GM19395 (cell line): ENCODE data around the gene VAT1L.

Source experiments
- ATAC-seq: cut with Tn5 transposase; IDR thresholded peaks from one replicate; pipeline ENCODE4 v1.9.1; 2021; ENCODE audit warnings: mild to moderate bottlenecking, moderate library complexity; ENCODE audit not compliant: unreplicated experiment

The VAT1L gene

GRCh38 chr16:77866752-77867151, 78.4 kb downstream of the VAT1L start:
- ATAC-seq, result no peak

GRCh38 chr16:77868052-77868451, 79.7 kb downstream of the VAT1L start:
- ATAC-seq, result peak; percentile 59

- ATAC-seq, result peak; percentile 95
Observed at GRCh38 chr16:77868478-77868877, 80.1 kb downstream of the VAT1L start.

- no peak for ATAC-seq
Observed at GRCh38 chr16:77869997-77870813, 81.8 kb downstream of the VAT1L start.

GRCh38 chr16:77871932-77872331, 83.6 kb downstream of the VAT1L start:
- ATAC-seq, result no peak

- ATAC-seq, result no peak
Observed at GRCh38 chr16:77873066-77873465, 84.7 kb downstream of the VAT1L start.

GRCh38 chr16:77874347-77874746, 86.0 kb downstream of the VAT1L start:
- no peak for ATAC-seq

- ATAC-seq, result no peak
Observed at GRCh38 chr16:77876776-77877175, 88.4 kb downstream of the VAT1L start.

GRCh38 chr16:77877712-77878347, 89.5 kb downstream of the VAT1L start:
- ATAC-seq, result no peak

- ATAC-seq, result no peak
Observed at GRCh38 chr16:77881355-77882030, 93.1 kb downstream of the VAT1L start.

GRCh38 chr16:77882358-77882757, 94.0 kb downstream of the VAT1L start:
- ATAC-seq, result no peak

- no peak for ATAC-seq
Observed at GRCh38 chr16:77885571-77886295, 97.4 kb downstream of the VAT1L start.

- no peak for ATAC-seq
Observed at GRCh38 chr16:77888871-77889270, 100.5 kb downstream of the VAT1L start.

- no peak for ATAC-seq
Observed at GRCh38 chr16:77890075-77890474, 101.7 kb downstream of the VAT1L start.

- ATAC-seq, result no peak
Observed at GRCh38 chr16:77894162-77894561, 105.8 kb downstream of the VAT1L start.

- no peak for ATAC-seq
Observed at GRCh38 chr16:77895962-77896361, 107.6 kb downstream of the VAT1L start.

GRCh38 chr16:77896415-77897128, 108.2 kb downstream of the VAT1L start:
- no peak for ATAC-seq

GRCh38 chr16:77897129-77897437, 108.7 kb downstream of the VAT1L start:
- no peak for ATAC-seq

- ATAC-seq, result no peak
Observed at GRCh38 chr16:77897831-77898605, 109.7 kb downstream of the VAT1L start.

GRCh38 chr16:77898671-77899211, 110.4 kb downstream of the VAT1L start:
- ATAC-seq, result no peak
